PFSK-1 (cell line): ENCODE results near the gene NFIX.

Experiments used
- FOXP2 ChIP-seq: optimal IDR thresholded peaks from 2 replicates; pipeline ENCODE3; 2011; ENCODE audit warnings: borderline replicate concordance, control low read depth, inconsistent platforms; ENCODE audit not compliant: insufficient read depth; ENCODE audit errors: extremely low read length, extremely low read depth
- POLR2AphosphoS5 ChIP-seq: IDR thresholded peaks from 2 replicates; pipeline ENCODE4 v1.6.1; 2012; ENCODE audit warnings: low read depth, mild to moderate bottlenecking, control low read depth, low read length, moderate library complexity
- SIN3A ChIP-seq: IDR thresholded peaks from 2 replicates; pipeline ENCODE4 v1.6.1; 2012; ENCODE audit warnings: mild to moderate bottlenecking, low read length, moderate library complexity, borderline replicate concordance; ENCODE audit not compliant: insufficient read depth
- TAF1 ChIP-seq: IDR thresholded peaks from 2 replicates; pipeline ENCODE4 v1.6.1; 2012; ENCODE audit warnings: low read length, control low read depth, borderline replicate concordance; ENCODE audit not compliant: insufficient read depth
- TF ChIP-seq, protein P1 (sequence below), 2 experiments: IDR thresholded peaks; 2 replicates each; pipeline versions ENCODE4 v1.6.1 to v1.8.0; 2011 to 2012; ENCODE audit warnings: low read depth in 2 of 2, low read length in 2 of 2, control low read depth in 1 of 2, inconsistent platforms in 1 of 2, mild to moderate bottlenecking in 1 of 2, moderate library complexity in 1 of 2; ENCODE audit not compliant: insufficient read depth in 1 of 2

NFIX gene

DNA sequence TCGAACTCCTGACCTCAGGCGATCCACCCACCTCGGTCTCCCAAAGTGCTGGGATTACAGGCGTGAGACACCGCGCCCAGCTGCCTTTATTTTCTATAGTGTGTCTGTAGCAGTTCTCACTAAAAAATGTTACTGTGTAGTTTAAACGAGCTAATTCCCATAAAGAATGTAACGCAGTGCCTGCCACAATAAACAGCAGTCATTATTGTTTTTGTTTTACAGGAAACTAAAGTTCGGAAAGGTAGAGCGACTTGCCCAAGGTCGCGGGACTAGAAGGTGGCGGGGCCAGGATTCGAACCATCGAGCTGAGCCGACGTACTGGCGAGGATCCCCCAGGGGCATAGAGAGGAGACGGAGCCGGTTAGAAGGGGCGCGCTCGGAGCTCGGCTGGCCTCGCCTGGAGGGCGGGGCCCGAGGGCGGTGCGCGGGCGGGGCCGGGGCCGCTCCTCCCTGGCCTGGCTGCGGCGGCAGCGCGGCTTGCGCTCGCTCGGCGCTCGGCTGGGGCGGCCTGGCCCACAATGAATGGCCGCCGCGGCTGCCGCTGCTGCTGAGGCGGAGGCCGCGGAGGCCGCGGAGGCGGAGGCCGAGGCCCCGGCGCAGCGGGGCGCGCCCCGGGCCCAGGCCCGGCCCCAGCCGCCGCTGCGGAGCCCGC lies 122.6 kb downstream of the NFIX start, which contains the start of gene NACC1:
Gene NACC1 (plus strand): TSS at position 493 of the 652 bp plus-strand sequence. CDS start 16,944 bp downstream, outside the sequence.
- TF ChIP-seq POLR2AphosphoS5, result no peak
- TF ChIP-seq, protein P1, sequence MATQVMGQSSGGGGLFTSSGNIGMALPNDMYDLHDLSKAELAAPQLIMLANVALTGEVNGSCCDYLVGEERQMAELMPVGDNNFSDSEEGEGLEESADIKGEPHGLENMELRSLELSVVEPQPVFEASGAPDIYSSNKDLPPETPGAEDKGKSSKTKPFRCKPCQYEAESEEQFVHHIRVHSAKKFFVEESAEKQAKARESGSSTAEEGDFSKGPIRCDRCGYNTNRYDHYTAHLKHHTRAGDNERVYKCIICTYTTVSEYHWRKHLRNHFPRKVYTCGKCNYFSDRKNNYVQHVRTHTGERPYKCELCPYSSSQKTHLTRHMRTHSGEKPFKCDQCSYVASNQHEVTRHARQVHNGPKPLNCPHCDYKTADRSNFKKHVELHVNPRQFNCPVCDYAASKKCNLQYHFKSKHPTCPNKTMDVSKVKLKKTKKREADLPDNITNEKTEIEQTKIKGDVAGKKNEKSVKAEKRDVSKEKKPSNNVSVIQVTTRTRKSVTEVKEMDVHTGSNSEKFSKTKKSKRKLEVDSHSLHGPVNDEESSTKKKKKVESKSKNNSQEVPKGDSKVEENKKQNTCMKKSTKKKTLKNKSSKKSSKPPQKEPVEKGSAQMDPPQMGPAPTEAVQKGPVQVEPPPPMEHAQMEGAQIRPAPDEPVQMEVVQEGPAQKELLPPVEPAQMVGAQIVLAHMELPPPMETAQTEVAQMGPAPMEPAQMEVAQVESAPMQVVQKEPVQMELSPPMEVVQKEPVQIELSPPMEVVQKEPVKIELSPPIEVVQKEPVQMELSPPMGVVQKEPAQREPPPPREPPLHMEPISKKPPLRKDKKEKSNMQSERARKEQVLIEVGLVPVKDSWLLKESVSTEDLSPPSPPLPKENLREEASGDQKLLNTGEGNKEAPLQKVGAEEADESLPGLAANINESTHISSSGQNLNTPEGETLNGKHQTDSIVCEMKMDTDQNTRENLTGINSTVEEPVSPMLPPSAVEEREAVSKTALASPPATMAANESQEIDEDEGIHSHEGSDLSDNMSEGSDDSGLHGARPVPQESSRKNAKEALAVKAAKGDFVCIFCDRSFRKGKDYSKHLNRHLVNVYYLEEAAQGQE (IDR thresholded peaks at IDR 0.05; ENCODE audit: insufficient read depth in 1 of 2, low read depth in 2 of 2, low read length in 2 of 2), result 0 out of 4 replicates have a peak, but pooled peaks of 1 of the 2 experiments have one; percentile 19
- peak; percentile 87 for TF ChIP-seq TAF1
- no peak for TF ChIP-seq SIN3A
- peak; percentile 81 for TF ChIP-seq FOXP2

DNA sequence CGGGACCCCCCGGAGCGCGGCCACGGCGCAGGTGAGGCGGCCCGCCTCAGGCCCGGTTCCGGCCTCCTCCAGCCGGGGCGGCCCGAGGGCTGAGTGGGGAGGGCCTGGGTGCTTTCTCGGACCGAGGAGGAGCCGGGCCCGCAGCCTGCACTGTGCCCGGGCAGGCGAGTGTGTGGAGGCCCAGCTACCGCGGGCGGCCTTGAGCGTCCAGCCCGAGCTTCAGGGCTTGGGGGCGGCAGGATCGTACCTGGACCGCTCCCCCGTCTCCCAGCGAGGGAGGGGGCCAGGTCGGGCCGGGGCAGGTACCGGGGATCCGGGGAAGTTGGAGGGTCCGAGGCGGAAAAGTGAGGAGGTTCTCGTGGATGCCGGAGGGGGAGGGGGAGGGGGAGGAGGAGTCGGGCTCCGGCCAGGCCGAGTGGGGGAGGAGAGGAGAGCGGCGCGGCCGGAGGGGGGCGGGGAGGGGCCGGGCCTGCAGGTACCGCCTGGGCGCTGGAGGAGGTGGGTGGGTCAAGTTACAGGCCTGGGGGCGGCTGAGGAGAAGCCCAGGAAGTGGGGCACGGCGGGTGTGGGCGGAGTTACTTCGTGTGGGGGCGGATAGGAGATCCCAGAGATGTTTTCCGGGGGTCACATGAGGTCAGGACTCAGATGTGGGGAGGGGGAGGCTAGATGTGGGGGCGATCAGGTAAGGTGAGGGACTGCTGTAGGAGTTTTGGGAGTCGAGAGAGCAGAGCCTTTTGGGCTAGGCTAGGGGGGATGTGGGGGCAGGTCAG lies 123.3 kb downstream of the NFIX start:
- TF ChIP-seq, protein P1 (IDR thresholded peaks at IDR 0.05; ENCODE audit: insufficient read depth in 1 of 2, low read depth in 2 of 2, low read length in 2 of 2), result no peak
- no peak for TF ChIP-seq FOXP2
- no peak for TF ChIP-seq TAF1
- no peak for TF ChIP-seq POLR2AphosphoS5
- TF ChIP-seq SIN3A, result no peak; the same call in 1 of the 2 replicates

DNA sequence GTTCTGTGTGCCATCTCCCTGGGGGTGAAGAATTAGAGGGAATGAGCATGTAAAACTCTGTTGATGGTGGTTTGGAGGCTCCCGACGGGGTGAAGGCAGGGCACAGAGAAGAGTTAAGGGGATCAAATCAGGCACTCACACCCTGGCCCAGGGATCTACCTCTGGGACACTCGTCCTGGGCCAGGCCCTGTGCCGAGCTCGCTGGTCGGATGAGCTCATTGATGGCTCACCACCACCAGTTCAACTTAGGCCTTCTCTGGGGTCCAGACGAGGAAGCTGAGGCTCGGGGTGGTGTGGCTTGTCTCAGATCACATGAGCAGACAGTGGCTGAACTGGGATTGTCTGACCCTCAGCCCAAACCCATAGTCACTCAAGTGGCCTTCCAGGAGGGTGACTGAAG lies 124.4 kb downstream of the NFIX start:
- TF ChIP-seq, protein P1 (IDR thresholded peaks at IDR 0.05; ENCODE audit: insufficient read depth in 1 of 2, low read depth in 2 of 2, low read length in 2 of 2), result no peak
- TF ChIP-seq SIN3A, result no peak
- no peak for TF ChIP-seq FOXP2
- no peak for TF ChIP-seq TAF1
- no peak for TF ChIP-seq POLR2AphosphoS5

DNA sequence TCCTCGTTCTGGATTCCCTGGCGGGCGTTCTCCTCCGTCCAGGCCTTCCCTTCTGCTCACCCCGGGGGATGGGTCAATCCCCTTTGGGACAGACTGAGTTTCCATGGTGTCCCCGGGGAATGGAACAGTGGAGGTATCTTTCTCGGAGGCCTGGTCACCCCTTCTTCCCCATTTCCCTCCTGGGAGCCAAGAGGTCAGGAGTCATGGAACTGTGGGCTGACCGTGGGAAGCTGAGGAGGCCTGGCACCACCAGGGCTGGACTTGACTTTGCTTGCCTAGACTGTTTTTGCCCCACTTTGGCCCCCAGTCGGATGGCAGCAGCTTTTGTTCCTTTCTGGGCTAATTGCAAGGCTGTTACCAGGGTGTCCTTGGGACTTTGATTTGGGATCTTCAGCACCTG lies 124.8 kb downstream of the NFIX start:
- TF ChIP-seq TAF1 (no peak), POLR2AphosphoS5 (0 out of 2 replicates have a peak, but pooled peaks have one; percentile 22)

DNA sequence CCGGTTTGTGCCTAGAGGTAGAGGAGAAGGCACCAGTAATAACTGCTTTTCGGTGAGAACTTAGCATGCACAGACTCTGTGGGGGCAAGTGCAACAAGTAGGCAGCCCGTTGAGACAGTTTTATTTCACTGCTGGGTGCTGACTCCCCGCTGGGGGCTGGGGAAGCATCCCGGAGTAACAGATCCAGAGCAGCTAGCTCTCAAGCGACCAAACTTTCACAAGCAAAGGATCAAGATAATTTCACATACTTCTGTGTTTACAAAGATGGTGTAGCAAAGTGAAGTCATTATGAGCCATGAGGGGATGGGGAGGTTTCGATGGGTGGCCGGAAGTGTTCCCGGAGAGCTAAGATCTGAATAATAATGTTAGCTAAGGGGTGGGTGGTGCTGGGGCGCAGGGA lies 125.5 kb downstream of the NFIX start:
- TF ChIP-seq TAF1, result no peak
- TF ChIP-seq POLR2AphosphoS5, result no peak
- TF ChIP-seq FOXP2, result no peak
- TF ChIP-seq, protein P1 (IDR thresholded peaks at IDR 0.05; ENCODE audit: insufficient read depth in 1 of 2, low read depth in 2 of 2, low read length in 2 of 2), result no peak
- TF ChIP-seq SIN3A, result no peak
